Epithelial cell of prostate (primary cell): ENCODE measurements around the gene ICAM5.

Experiments
- DNase-seq: peaks from one replicate; pipeline ENCODE4 v3.0.0-alpha.2; 2011; ENCODE audit warnings: low read depth, low spot score
- H3K27ac ChIP-seq: fragments of 450-650 bp; 2 replicates; pipeline ENCODE4 v1.5.1; 2017; ENCODE audit warnings: mild to moderate bottlenecking

The ICAM5 gene

GRCh38 chr19:10290357-10290875, 664 bp downstream of the ICAM5 start:
- H3K27ac ChIP-seq, result no peak overlapping the region
- DNase-seq, result no peak

GRCh38 chr19:10290876-10291553, 1.3 kb downstream of the ICAM5 start:
- no peak for DNase-seq
- no peak overlapping the region for H3K27ac ChIP-seq

- H3K27ac ChIP-seq, result no peak overlapping the region
- DNase-seq, result no peak
These were observed 1.9 kb downstream of the ICAM5 start for GRCh38 chr19:10291554-10292205.

GRCh38 chr19:10292206-10292788, 2.5 kb downstream of the ICAM5 start:
- no peak overlapping the region for H3K27ac ChIP-seq
- no peak for DNase-seq

- DNase-seq, result no peak
- H3K27ac ChIP-seq, result no peak overlapping the region
These were observed 3.3 kb downstream of the ICAM5 start for GRCh38 chr19:10292789-10293636.

GRCh38 chr19:10293637-10294367, 4.0 kb downstream of the ICAM5 start:
- H3K27ac ChIP-seq, result no peak overlapping the region
- DNase-seq, result no peak

- DNase-seq, result no peak
- no peak overlapping the region for H3K27ac ChIP-seq
These were observed 4.6 kb downstream of the ICAM5 start for GRCh38 chr19:10294368-10294697.

GRCh38 chr19:10295305-10295846, 5.6 kb downstream of the ICAM5 start:
- no peak for DNase-seq

GRCh38 chr19:10295847-10296591, 6.3 kb downstream of the ICAM5 start:
- no peak for DNase-seq
- no peak overlapping the region for H3K27ac ChIP-seq

More at GRCh38 chr19:10295305-10295846, 5.6 kb downstream of the ICAM5 start:
- H3K27ac ChIP-seq, result no peak overlapping the region

- H3K27ac ChIP-seq, result no peak overlapping the region
- no peak for DNase-seq
These were observed 10.1 kb downstream of the ICAM5 start for GRCh38 chr19:10299545-10300458.

GRCh38 chr19:10305139-10305806, 15.5 kb downstream of the ICAM5 start:
- H3K27ac ChIP-seq, result no peak overlapping the region

GRCh38 chr19:10306327-10306726, 16.6 kb downstream of the ICAM5 start:
- no peak overlapping the region for H3K27ac ChIP-seq
- DNase-seq, result no peak

More at GRCh38 chr19:10305139-10305806, 15.5 kb downstream of the ICAM5 start:
- no peak for DNase-seq

GRCh38 chr19:10309423-10309822, 19.7 kb downstream of the ICAM5 start, which contains the start of gene ZGLP1:
Gene ZGLP1 (minus strand): TSS chr19:10309815.
- DNase-seq, result no peak
- no peak within 1 kb of the TSS for H3K27ac ChIP-seq

- peak within 1 kb of the TSS; percentile 28 for H3K27ac ChIP-seq
- DNase-seq, result no peak
These were observed 25.8 kb downstream of the ICAM5 start, which contains the start of gene FDX2 for GRCh38 chr19:10315335-10316214. Gene FDX2 (minus strand): TSS chr19:10316015. CDS start chr19:10315996, 19 bp downstream.

GRCh38 chr19:10316229-10317044, 26.7 kb downstream of the ICAM5 start:
- no peak for DNase-seq
- peak overlapping the region; percentile 28 for H3K27ac ChIP-seq
